ENCODE data around the gene SLC9A9. TPM values are rescaled to one million over a fixed set of nuclear protein-coding genes. Genes with fewer than 3 reads are reported as not detected.
A peak's percentile ranks its signal among the peaks of the same experiment; 100 is the strongest.

The SLC9A9 gene
- total RNA-seq, 4 donors from 2014 or later, result 1.1 to 15.9 (median 9.7) TPM

DNA sequence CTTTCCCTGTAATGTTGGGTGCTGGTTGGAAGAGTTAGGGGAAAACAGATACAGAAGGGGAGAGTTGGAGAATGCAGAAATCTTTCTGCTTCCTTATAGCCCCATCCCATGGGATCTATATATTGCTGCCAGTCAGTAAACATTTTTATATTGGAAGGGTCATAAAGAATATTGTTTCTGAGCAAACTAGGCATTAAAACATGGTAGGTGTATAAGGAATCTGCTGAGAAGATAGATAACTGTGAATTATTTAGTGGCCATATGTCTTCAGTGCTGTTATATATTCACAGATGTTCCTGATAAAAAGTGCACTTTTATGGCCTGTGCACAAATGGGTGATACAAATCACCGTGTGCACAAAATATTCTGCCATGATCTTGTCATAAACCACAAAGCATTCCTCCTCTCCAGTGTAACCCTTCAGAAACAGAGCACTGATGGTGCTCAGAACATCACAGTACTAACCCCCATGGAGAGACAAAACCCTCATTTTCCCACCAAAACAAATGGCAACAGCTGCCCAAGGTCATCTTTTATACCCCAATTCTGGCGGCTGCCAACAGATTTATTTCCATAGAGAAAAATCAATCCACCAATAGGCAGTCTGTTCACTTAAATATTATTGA, 269.3 kb downstream of the SLC9A9 start:
- Histone ChIP-seq H3K36me3 (no peaks in the 10 kb centered on the region), H3K4me1 (peaks cover 0 to 14% (median 7%) of the 10 kb centered on the region in 4 donors), H3K27me3 (no peaks in the 10 kb centered on the region), H3K9me3 (no peaks in the 10 kb centered on the region), H3K4me3 (no peak overlapping the region), H3K27ac (peak overlapping the region in 1 of 4 donors; percentile 35)
- 58 to 69% methylated on average over 2 of the region's 2 CpGs for WGBS, 2 donors (ENCODE audit: low coverage in 1 of 2)
- in situ Hi-C loops (cut with MboI; ENCODE audit: low pct_ligation_motif_present in 1 of 4, low pct_unique_long_range_greater_than_20kb in 1 of 4, low sequenced_read_pairs in 3 of 4) (no loop called here), intact Hi-C loops (cut with DNase I; ENCODE audit: low total_unique reads) (no loop called here)
- DNase-seq, result no peak
- TF ChIP-seq POLR2AphosphoS5 (IDR thresholded peaks at IDR 0.05), result peak in 1 of 3 donors; percentile 13
- no peak for TF ChIP-seq POLR2A (IDR thresholded peaks at IDR 0.05)

DNA sequence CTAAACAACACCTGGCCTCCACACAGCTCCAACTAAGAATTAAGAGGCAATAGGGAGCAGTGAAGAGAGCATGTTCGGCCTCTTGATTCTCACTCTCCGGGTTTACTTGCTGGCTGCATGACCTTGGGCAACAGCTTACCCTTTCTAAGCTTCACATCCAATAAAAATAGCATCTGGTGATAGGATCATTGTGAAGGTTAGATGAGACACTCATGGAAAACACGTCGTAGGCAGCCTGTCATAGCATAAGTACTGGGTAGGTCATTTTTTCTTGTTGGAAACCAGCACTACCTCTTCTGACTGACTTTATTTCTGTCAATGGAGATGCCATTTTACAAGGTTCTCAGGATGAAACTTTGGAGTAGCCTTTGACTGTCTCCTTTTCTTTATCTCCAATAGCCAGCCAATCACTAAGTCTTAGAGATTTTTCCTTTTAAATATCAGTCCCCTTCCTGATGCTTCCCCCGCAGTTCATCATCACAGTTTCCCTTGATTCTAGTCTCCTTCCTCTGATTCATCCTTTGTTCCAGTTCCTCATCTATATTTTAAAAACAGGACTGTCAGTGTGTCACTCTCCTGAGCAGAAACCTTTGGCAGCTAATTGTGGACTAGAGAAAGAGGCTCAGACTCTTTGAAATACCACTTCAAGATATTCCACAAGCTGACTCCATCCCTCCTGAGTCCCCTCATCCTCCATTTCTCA, 271.5 kb downstream of the SLC9A9 start:
- no peaks in the 10 kb centered on the region for H3K27me3 ChIP-seq
- in situ Hi-C loops (cut with MboI; ENCODE audit: low pct_ligation_motif_present in 1 of 4, low pct_unique_long_range_greater_than_20kb in 1 of 4, low sequenced_read_pairs in 3 of 4) (no loop called here), intact Hi-C loops (cut with DNase I; ENCODE audit: low total_unique reads) (no loop called here)
- 98 to 100% methylated on average over 3 to 5 of the region's 5 CpGs for WGBS, 2 donors (ENCODE audit: low coverage in 1 of 2)
- peaks cover 0 to 14% (median 7%) of the 10 kb centered on the region in 4 donors for H3K4me1 ChIP-seq
- H3K27ac ChIP-seq, result no peak overlapping the region
- no peaks in the 10 kb centered on the region for H3K9me3 ChIP-seq
- TF ChIP-seq EP300 (IDR thresholded peaks at IDR 0.05; ENCODE audit: low read depth) (no peak), POLR2AphosphoS5 (IDR thresholded peaks at IDR 0.05) (no peak)
- DNase-seq, result no peak
- no peak overlapping the region for H3K4me3 ChIP-seq
- no peaks in the 10 kb centered on the region for H3K36me3 ChIP-seq

DNA sequence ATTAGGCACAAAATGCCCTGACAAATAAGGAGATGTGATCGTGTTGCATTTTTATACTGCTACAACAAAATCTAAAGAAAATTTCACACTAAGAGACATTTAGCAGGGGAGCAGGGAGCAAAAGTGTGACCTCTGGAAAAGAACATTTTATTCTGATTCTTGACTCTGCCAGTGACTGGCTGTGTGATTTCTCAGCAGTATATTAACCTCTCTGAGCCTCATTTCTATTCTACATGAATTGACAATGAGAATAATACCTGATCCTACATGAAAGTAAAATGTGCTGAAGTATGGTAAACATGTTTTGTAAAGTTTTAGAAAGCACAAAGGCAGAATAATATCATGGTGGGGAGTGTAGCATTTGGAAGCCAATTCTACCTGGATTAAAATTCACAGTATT, 273.3 kb downstream of the SLC9A9 start:
- Histone ChIP-seq H3K36me3 (no peaks in the 10 kb centered on the region), H3K9me3 (no peaks in the 10 kb centered on the region), H3K27me3 (no peaks in the 10 kb centered on the region), H3K4me3 (no peak overlapping the region), H3K27ac (no peak overlapping the region), H3K4me1 (peaks cover 0 to 11% (median 7%) of the 10 kb centered on the region in 4 donors)
- 67 to 90% methylated on average over 1 of the region's 1 CpG for WGBS, 2 donors (ENCODE audit: low coverage in 1 of 2)
- intact Hi-C loops (cut with DNase I; ENCODE audit: low total_unique reads) (no loop called here), in situ Hi-C loops (cut with MboI; ENCODE audit: low pct_ligation_motif_present in 1 of 4, low pct_unique_long_range_greater_than_20kb in 1 of 4, low sequenced_read_pairs in 3 of 4) (no loop called here)
- no peak for DNase-seq
- TF ChIP-seq EP300 (IDR thresholded peaks at IDR 0.05; ENCODE audit: low read depth), result no peak
- TF ChIP-seq, protein P1, sequence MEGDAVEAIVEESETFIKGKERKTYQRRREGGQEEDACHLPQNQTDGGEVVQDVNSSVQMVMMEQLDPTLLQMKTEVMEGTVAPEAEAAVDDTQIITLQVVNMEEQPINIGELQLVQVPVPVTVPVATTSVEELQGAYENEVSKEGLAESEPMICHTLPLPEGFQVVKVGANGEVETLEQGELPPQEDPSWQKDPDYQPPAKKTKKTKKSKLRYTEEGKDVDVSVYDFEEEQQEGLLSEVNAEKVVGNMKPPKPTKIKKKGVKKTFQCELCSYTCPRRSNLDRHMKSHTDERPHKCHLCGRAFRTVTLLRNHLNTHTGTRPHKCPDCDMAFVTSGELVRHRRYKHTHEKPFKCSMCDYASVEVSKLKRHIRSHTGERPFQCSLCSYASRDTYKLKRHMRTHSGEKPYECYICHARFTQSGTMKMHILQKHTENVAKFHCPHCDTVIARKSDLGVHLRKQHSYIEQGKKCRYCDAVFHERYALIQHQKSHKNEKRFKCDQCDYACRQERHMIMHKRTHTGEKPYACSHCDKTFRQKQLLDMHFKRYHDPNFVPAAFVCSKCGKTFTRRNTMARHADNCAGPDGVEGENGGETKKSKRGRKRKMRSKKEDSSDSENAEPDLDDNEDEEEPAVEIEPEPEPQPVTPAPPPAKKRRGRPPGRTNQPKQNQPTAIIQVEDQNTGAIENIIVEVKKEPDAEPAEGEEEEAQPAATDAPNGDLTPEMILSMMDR (IDR thresholded peaks at IDR 0.05), result no peak
- TF ChIP-seq POLR2A (IDR thresholded peaks at IDR 0.05), result no peak
- TF ChIP-seq POLR2AphosphoS5 (IDR thresholded peaks at IDR 0.05), result no peak

DNA sequence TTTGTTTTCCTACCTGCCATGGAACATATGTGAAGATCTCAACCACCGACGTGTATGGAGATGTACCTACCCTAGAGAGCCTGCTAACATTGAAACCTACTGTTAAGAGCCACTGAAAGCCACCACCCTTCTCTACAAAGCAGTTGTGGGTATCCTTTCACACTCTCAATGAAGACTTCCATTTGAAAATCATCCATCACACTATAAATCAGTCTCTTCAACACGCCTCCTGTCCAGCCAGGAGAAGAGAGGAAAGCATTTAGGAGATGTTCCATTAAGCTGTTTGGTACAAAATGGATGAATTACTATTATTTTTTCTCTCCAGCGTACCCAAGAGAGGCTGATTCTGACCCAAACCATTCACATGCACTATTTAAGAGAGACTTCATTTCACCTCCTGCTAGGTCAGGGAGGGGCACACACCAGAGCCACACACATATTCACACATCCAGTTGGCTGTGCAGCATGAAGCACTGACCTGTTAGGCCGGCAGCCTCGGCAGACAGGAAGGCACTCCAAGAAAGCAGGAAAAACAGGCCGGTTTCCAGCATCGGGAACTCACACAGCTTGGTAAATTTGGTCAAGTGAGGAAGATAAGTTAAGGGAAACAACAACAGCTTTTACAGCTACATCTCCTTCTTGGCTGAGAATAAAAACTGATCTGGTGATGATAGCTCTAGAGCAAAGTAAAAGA, 274.5 kb downstream of the SLC9A9 start:
- DNase-seq, result no peak
- H3K9me3 ChIP-seq, result no peaks in the 10 kb centered on the region
- no peak overlapping the region for H3K4me3 ChIP-seq
- TF ChIP-seq POLR2AphosphoS5 (IDR thresholded peaks at IDR 0.05) (no peak), EP300 (IDR thresholded peaks at IDR 0.05; ENCODE audit: low read depth) (no peak), POLR2A (IDR thresholded peaks at IDR 0.05) (no peak)
- TF ChIP-seq, protein P1 (IDR thresholded peaks at IDR 0.05), result no peak
- H3K27me3 ChIP-seq, result no peaks in the 10 kb centered on the region
- H3K27ac ChIP-seq, result no peak overlapping the region
- intact Hi-C loops (cut with DNase I; ENCODE audit: low total_unique reads) (no loop called here), in situ Hi-C loops (cut with MboI; ENCODE audit: low pct_ligation_motif_present in 1 of 4, low pct_unique_long_range_greater_than_20kb in 1 of 4, low sequenced_read_pairs in 3 of 4) (no loop called here)
- no peaks in the 10 kb centered on the region for H3K4me1 ChIP-seq
- WGBS, 2 donors (ENCODE audit: low coverage in 1 of 2), result 93 to 100% methylated on average over 2 to 8 of the region's 8 CpGs
- no peaks in the 10 kb centered on the region for H3K36me3 ChIP-seq

DNA sequence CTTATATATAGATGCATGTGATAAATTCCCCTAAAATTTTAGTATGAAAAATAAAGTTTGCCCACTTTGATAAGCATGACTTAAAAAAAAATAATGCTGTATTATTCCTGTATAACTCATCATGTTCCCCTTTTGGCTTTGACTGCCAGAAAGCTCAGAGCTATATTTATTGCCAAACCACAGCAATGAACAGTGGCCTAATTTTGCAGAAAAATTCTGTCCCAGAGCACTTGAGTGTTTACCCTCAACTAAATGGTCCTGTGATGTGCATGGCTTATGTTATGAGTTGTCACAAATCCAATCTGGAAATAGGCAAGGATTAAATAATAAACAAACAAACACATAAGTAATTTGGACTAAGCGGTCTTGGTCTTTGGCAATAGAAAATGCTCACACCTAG, 276.7 kb downstream of the SLC9A9 start:
- Histone ChIP-seq H3K36me3 (no peaks in the 10 kb centered on the region), H3K4me3 (no peak overlapping the region), H3K4me1 (peaks cover 0 to 13% (median 7%) of the 10 kb centered on the region in 4 donors), H3K27ac (no peak overlapping the region), H3K27me3 (no peaks in the 10 kb centered on the region), H3K9me3 (no peaks in the 10 kb centered on the region)
- intact Hi-C loops (cut with DNase I; ENCODE audit: low total_unique reads) (no loop called here), in situ Hi-C loops (cut with MboI; ENCODE audit: low pct_ligation_motif_present in 1 of 4, low pct_unique_long_range_greater_than_20kb in 1 of 4, low sequenced_read_pairs in 3 of 4) (no loop called here)
- WGBS, 2 donors (ENCODE audit: low coverage in 1 of 2), result 89% methylated on average over 1 of the region's 1 CpG; no CpG with 5 or more reads in 1 of the 2 donors
- TF ChIP-seq POLR2AphosphoS5 (IDR thresholded peaks at IDR 0.05) (no peak), EP300 (IDR thresholded peaks at IDR 0.05; ENCODE audit: low read depth) (no peak), POLR2A (IDR thresholded peaks at IDR 0.05) (no peak)
- TF ChIP-seq, protein P1 (IDR thresholded peaks at IDR 0.05), result no peak
- no peak for DNase-seq

All from transverse colon (tissue), 4 donors.